HG03354 (cell line): ENCODE results near the gene GALNT18.

ENCODE experiments used
- ATAC-seq: cut with Tn5 transposase; IDR thresholded peaks from one replicate; pipeline ENCODE4 v1.9.1; 2021; ENCODE audit warnings: mild to moderate bottlenecking; ENCODE audit not compliant: unreplicated experiment, poor library complexity, severe bottlenecking

Gene GALNT18

GRCh38 chr11:11346303-11346702 lies 275.5 kb downstream of the GALNT18 start:
- no peak for ATAC-seq

GRCh38 chr11:11345099-11345498 lies 276.7 kb downstream of the GALNT18 start:
- ATAC-seq, result no peak

- no peak for ATAC-seq
Observed at GRCh38 chr11:11344045-11344444, 277.8 kb downstream of the GALNT18 start.

- no peak for ATAC-seq
Observed at GRCh38 chr11:11338304-11338703, 283.5 kb downstream of the GALNT18 start.

- ATAC-seq, result no peak
Observed at GRCh38 chr11:11336664-11337063, 285.1 kb downstream of the GALNT18 start.

- no peak for ATAC-seq
Observed at GRCh38 chr11:11335043-11335442, 286.8 kb downstream of the GALNT18 start.

- no peak for ATAC-seq
Observed at GRCh38 chr11:11334607-11335006, 287.2 kb downstream of the GALNT18 start.

GRCh38 chr11:11332141-11332710 lies 289.6 kb downstream of the GALNT18 start:
- ATAC-seq, result no peak

- no peak for ATAC-seq
Observed at GRCh38 chr11:11329062-11329806, 292.6 kb downstream of the GALNT18 start.

GRCh38 chr11:11324090-11324489 lies 297.7 kb downstream of the GALNT18 start:
- no peak for ATAC-seq

- ATAC-seq, result no peak
Observed at GRCh38 chr11:11322101-11322500, 299.7 kb downstream of the GALNT18 start.

- no peak for ATAC-seq
Observed at GRCh38 chr11:11320825-11321224, 301.0 kb downstream of the GALNT18 start.

GRCh38 chr11:11318961-11319360 lies 302.8 kb downstream of the GALNT18 start:
- ATAC-seq, result no peak

GRCh38 chr11:11318461-11318860 lies 303.3 kb downstream of the GALNT18 start:
- no peak for ATAC-seq

GRCh38 chr11:11316651-11317230 lies 305.1 kb downstream of the GALNT18 start:
- no peak for ATAC-seq

- ATAC-seq, result no peak
Observed at GRCh38 chr11:11313902-11314692, 307.7 kb downstream of the GALNT18 start.

- ATAC-seq, result no peak
Observed at GRCh38 chr11:11313426-11313825, 308.4 kb downstream of the GALNT18 start.

GRCh38 chr11:11312738-11313137 lies 309.1 kb downstream of the GALNT18 start:
- no peak for ATAC-seq

GRCh38 chr11:11311169-11311568 lies 310.6 kb downstream of the GALNT18 start:
- no peak for ATAC-seq

GRCh38 chr11:11309906-11310305 lies 311.9 kb downstream of the GALNT18 start:
- no peak for ATAC-seq
